ENCODE results near the gene RPP30.

Gene RPP30

DNA sequence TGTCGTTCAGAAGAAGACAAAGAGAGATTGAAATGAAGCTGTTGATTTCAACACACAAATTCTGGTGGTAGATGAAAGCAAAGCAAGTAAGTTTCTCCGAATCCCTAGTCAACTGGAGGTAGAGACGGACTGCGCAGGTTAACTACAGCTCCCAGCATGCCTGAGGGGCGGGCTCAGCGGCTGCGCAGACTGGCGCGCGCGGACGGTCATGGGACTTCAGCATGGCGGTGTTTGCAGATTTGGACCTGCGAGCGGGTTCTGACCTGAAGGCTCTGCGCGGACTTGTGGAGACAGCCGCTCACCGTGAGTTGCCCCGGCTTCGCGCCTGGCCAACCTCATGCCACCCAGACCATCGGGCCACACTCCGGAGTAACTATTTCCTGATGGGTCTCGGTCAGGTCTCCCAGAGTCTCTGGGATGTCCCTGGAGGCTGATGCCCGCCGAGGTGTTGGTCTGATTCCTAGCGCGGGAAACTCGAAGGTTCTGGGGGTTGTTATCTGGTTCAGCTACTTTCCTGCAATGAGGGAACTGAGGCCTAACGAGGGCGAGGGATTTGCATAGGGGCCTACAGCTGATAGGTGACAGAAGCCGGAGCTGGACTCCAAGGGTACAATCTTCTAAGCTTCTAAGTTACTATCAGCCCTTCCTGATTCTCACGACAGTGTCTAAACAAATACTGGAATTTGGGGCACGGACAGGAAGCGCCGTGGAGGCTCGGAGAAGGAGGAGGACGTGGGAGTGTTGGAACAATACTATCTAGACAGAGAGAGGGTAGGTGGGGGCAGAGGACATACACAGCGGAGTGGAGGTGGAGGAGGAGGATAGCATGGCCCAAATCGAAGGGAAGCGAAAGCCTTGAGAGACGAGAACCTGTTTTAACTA, at the start of gene RPP30:
TSS of gene RPP30 (plus strand) at position 209 of the 882 bp plus-strand sequence. CDS start at position 222, 13 bp downstream.
- peak; percentile 84 to 99 (median 89) for DNase-seq
- intact Hi-C loops (cut with DNase I): loop anchor here (5.0 kb wide), 1 partner anchor 1445 kb away; no protein-coding TSS in a partner anchor

DNA sequence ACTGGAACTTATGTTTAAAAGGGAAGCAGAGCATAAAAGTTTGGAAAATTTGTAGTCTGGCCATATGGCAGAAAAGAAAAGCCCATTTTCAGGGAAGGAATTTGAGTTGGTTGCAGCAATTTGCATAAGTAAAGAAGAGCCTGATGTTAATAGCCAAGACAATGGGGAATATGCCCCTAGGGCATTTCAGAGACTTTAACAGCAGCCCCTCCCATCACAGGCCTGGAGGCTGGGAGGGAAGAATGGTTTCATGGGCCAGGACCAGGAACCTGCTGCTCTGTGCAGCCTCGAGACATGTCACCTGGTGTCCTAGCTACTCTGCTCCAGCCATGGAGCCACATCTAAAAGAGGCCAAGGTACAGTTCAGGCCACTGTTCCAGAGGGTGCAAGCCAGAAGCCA, 49.3 kb upstream of the RPP30 start:
- intact Hi-C loops (cut with DNase I): no loop called here
- DNase-seq: no peak

DNA sequence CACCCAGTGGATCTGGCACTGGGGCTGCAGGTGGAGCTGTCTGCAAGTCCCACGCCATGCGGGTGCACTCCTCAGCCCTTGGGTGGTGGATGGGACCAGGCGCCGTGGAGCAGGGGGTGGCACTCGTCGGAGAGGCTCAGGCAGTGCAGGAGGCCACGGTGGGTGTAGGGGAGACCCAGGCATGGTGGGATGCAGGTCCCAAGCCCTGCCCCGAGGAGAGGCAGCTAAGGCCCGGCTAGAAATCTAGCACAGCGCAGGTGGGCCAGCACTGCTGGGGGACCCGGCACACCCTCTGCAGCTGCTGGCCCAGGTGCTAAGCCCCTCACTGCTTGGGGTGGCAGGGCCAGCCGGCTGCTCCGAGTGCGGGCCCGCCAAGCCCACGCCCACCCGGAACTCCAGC, 39.7 kb upstream of the RPP30 start:
- intact Hi-C loops (cut with DNase I): no loop called here
- peak in 1 of 10 donors; percentile 80 for DNase-seq

DNA sequence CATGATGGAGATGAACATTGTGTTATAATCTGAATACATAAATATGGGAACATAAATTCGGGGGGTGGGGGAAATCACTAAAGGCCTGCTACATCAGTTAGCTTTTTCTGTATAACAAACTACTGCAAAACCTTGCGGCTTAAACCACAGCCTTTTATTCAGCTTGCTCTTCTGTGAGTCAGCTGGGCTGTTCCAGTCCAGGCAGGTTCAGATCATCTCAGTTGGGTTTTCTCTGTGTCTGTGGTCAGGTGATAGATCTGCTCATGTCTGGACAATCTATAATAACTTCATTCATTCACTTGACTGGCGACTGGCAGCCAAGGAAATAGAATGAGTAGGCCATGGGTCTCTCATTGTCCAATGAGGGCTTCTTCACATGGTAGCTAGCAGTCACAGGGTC, 37.4 kb upstream of the RPP30 start:
- intact Hi-C loops (cut with DNase I): no loop called here
- no peak for DNase-seq

DNA sequence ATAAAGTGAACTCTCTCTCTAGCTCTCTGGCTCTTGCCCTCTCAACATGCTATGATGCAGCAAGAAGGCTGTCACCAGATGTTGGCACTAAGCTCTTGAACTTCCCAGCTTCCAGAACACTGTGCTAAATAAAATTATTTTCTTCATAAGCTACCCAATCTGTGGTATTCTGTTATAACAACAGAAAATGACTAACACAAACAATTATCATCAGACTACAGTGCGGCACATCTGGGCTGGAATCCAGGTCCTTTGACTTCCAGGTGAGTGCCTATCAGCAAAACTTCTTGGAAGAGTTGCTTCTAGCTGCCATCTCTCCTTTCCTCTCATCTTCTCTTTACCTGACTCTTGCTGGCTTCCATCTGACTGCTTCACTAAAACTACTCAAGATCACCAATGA, 34.3 kb upstream of the RPP30 start:
- intact Hi-C loops (cut with DNase I): no loop called here
- no peak for DNase-seq

- DNase-seq: no peak
- intact Hi-C loops (cut with DNase I): no loop called here
Measured at GRCh38 chr10:90842725-90843124, 29.0 kb upstream of the RPP30 start.

GRCh38 chr10:90845726-90846125, 26.0 kb upstream of the RPP30 start:
- intact Hi-C loops (cut with DNase I): no loop called here
- DNase-seq: no peak

DNA sequence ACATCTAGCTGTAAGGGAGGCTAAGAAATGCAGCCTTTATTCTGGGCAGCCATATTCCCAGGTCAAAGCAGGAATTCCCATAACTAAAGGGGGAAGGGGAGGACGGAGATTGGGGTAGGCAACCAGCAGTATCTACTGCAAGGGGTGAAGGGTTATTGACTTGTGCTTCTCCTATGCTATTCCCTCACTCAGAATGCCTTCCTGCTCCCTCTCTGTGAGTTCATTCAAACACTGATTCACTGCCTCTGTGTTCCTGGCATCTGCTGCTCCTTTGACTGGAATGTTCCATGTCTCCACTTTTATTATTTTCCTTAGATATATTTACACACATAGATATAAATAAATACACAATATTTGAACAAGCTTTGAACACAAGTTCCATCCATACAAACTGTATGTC, 25.0 kb upstream of the RPP30 start:
- no peak for DNase-seq

GRCh38 chr10:90847436-90847835, 24.3 kb upstream of the RPP30 start:
- DNase-seq: no peak
- intact Hi-C loops (cut with DNase I): no loop called here

More for the DNA sequence above, 25.0 kb upstream of the RPP30 start:
- intact Hi-C loops (cut with DNase I): no loop called here

- no peak for DNase-seq
Measured at GRCh38 chr10:90849956-90850749, 21.6 kb upstream of the RPP30 start.

GRCh38 chr10:90855126-90855525, 16.6 kb upstream of the RPP30 start:
- no peak for DNase-seq
- intact Hi-C loops (cut with DNase I): no loop called here

More at GRCh38 chr10:90849956-90850749, 21.6 kb upstream of the RPP30 start:
- intact Hi-C loops (cut with DNase I): no loop called here

- intact Hi-C loops (cut with DNase I): no loop called here
- no peak for DNase-seq
Measured at GRCh38 chr10:90856261-90856660, 15.5 kb upstream of the RPP30 start.

GRCh38 chr10:90856964-90857634, 14.7 kb upstream of the RPP30 start:
- intact Hi-C loops (cut with DNase I): no loop called here
- DNase-seq: peak in 4 of 10 donors; percentile 8 to 88 (median 73)

DNA sequence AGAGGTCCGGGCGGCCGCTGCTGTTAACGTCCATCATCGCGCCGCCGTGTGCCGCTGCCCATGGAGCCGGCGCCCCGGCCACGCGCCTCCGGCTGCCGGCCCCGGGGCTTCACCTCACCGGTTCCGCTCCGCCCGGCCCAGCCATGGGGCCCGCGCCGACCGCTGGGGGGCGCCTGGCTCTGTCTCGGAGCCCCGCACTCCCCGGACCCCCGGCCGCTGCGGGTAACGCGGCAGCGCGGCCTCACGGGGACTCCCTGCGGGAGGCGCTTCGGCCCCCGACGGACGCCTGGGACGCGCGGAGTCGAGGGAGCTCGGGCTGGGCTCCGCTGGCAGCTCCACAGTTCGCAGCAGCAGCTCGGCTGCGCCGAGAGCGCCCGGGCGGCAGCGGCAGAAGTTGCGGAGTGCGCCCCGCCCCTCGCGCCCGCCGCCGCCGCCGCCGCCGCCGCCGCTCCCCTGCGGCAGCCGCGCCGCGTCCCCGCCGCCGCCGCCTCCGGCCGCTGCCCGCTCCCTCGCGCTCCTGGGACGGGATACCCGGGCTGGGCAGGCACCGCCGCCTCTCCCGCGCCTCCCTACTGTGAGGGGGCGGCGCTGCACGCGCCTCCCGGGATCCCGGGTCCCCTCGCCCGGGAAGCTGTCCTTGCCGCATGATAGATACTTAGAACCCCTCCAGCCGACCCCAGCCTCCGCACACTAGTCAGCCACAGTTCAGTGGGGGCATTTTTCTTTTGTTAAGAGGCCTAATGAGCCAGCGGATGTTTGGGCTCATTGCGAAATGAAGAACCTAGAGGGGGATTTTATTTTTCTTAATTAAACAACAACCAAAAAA, 13.9 kb upstream of the RPP30 start, which contains the start of gene HTR7:
TSS of gene HTR7 (minus strand) at position 405 of the 826 bp plus-strand sequence. CDS start at position 37, 368 bp downstream.
- intact Hi-C loops (cut with DNase I): no loop called here
- peak in 9 of 10 donors; percentile 14 to 88 (median 56) for DNase-seq

DNA sequence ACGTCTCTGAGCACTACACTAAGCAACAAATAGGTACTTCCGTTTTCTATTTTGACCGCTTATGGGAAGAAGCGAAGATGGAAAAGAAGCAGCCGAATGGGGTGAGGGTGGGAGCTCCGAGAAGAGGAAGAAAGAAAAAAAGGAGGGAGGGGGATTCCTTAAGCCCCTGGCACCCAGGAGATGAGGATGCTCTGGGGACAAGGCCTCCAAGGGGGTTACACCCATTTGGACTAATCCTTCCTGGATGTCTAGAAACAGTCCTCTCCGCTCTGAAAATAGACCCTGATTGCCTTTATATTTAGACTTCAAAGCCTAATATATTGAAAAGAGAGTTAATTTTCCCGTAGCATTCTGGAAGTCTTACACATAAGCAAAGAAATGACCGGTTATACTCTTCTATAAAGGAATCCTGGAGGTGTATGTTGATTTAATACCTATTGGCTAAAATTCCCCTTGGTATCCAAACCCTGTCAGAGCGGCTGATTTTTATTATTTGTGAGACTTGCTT, 13.3 kb upstream of the RPP30 start:
- intact Hi-C loops (cut with DNase I): no loop called here
- no peak for DNase-seq

- no peak for DNase-seq
- intact Hi-C loops (cut with DNase I): no loop called here
Measured at GRCh38 chr10:90859321-90859751, 12.4 kb upstream of the RPP30 start.

GRCh38 chr10:90860790-90861189, 11.0 kb upstream of the RPP30 start:
- DNase-seq: no peak
- intact Hi-C loops (cut with DNase I): loop anchor here (5.0 kb wide), 2 partner anchors 713 to 1068 kb away; no protein-coding TSS in a partner anchor

DNA sequence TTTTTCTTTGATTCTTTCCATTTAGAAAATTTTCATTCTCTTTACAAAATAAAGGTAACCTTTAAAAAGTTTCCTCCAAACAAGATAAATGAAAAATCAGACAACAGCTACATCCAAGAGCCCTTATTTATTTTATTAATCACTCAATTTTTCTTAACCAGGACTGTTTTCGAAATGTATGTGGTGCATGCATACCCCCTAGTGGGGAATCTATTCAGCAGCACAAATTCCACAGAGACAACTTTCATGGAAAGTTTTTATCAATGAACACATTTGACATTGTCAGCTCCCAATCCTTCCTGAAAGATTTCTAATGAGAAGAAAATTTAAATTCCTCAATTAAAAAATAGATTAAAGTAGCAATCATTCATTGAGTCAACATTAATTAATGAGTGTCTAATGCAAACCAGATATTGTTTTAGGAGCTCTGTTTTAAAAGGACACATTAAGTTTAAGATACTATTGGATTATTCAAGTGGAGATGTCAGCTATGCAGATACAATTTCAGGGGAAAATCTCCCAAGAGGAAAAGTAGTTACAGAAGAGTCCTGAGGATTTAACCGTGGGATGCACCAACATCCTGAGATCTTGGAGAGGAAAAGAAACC, 8.8 kb upstream of the RPP30 start:
- DNase-seq: no peak
- intact Hi-C loops (cut with DNase I): loop anchor here (2.0 to 5.0 kb wide), 3 partner anchors 112 to 1071 kb away; no protein-coding TSS in a partner anchor

DNA sequence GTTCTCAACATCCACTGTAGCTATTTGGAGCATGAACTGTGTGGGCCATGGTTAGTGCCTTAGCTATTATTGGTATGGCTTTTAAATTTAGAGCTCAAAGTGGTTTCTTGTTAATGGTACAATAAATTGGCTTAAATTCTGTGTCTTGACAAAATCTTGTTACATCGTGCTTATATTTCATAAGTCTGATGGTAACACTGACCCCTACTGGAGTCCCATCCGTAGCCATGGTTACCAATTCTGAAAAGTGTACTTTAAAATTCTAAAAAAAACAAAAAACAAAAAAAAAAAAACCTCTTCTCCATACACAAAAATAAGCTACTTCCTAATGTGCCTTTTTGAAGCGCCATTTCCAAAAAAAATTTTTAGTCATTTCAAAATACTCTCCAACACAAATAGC, 6.4 kb upstream of the RPP30 start:
- no peak for DNase-seq
- intact Hi-C loops (cut with DNase I): no loop called here

Measured in posterior cingulate gyrus (tissue), 11 donors.